SK-N-SH (cell line): ENCODE data around the gene CENPF.

Experiments used
- EP300 ChIP-seq, 2 experiments: IDR thresholded peaks; 2 replicates each; pipeline versions ENCODE4 v1.4.0 to v1.6.1; 2012; ENCODE audit warnings: borderline replicate concordance in 1 of 2, low read depth in 1 of 2, low read length in 1 of 2
- EZH2phosphoT487 ChIP-seq: fragments of 200-600 bp; sonication (generic); IDR thresholded peaks from 2 replicates; pipeline ENCODE4 v1.6.1; 2017; ENCODE audit warnings: low read depth, mixed run types, mild to moderate bottlenecking, antibody characterized with exemption, moderate library complexity, borderline replicate concordance
- FOSL2 ChIP-seq: IDR thresholded peaks from 2 replicates; pipeline ENCODE4 v1.4.0; 2012; ENCODE audit warnings: low read depth, mild to moderate bottlenecking, moderate library complexity, borderline replicate concordance
- FOXJ3 ChIP-seq: sonication (generic); formaldehyde crosslinking; IDR thresholded peaks from 2 replicates; pipeline ENCODE4 v1.5.1; 2020; ENCODE audit warnings: mild to moderate bottlenecking, missing genetic modification reagents
- FOXM1 ChIP-seq: IDR thresholded peaks from 2 replicates; pipeline ENCODE4 v1.4.0; 2012; ENCODE audit warnings: low read depth, mild to moderate bottlenecking
- GABPA ChIP-seq: IDR thresholded peaks from 2 replicates; pipeline ENCODE4 v1.4.0; 2012; ENCODE audit warnings: low read depth, mild to moderate bottlenecking
- MAX ChIP-seq: IDR thresholded peaks from 2 replicates; pipeline ENCODE4 v1.4.0; 2012; ENCODE audit warnings: low read depth
- RAD21 ChIP-seq: IDR thresholded peaks from 2 replicates; pipeline ENCODE4 v1.6.1; 2012; ENCODE audit warnings: mild to moderate bottlenecking, low read length
- SIN3A ChIP-seq: IDR thresholded peaks from 2 replicates; pipeline ENCODE4 v1.6.1; 2012; ENCODE audit warnings: low read depth, mild to moderate bottlenecking, low read length, moderate library complexity, borderline replicate concordance
- TAF1 ChIP-seq: IDR thresholded peaks from 2 replicates; pipeline ENCODE4 v1.6.1; 2012; ENCODE audit warnings: low read depth, mild to moderate bottlenecking, low read length, moderate library complexity, borderline replicate concordance
- TF ChIP-seq, protein P1 (sequence below): IDR thresholded peaks from 2 replicates; pipeline ENCODE4 v1.6.1; 2012; ENCODE audit warnings: mild to moderate bottlenecking, low read depth, low read length, moderate library complexity
- TF ChIP-seq, protein P2 (sequence below): fragments of 200-600 bp; sonication (generic); IDR thresholded peaks from 2 replicates; pipeline ENCODE4 v1.6.1; 2017; ENCODE audit warnings: antibody characterized with exemption, mild to moderate bottlenecking, moderate library complexity
- TF ChIP-seq, protein P3 (sequence below): IDR thresholded peaks from 2 replicates; pipeline ENCODE4 v1.4.0; 2012; ENCODE audit warnings: low read depth, borderline replicate concordance

- TF ChIP-seq, protein P1, sequence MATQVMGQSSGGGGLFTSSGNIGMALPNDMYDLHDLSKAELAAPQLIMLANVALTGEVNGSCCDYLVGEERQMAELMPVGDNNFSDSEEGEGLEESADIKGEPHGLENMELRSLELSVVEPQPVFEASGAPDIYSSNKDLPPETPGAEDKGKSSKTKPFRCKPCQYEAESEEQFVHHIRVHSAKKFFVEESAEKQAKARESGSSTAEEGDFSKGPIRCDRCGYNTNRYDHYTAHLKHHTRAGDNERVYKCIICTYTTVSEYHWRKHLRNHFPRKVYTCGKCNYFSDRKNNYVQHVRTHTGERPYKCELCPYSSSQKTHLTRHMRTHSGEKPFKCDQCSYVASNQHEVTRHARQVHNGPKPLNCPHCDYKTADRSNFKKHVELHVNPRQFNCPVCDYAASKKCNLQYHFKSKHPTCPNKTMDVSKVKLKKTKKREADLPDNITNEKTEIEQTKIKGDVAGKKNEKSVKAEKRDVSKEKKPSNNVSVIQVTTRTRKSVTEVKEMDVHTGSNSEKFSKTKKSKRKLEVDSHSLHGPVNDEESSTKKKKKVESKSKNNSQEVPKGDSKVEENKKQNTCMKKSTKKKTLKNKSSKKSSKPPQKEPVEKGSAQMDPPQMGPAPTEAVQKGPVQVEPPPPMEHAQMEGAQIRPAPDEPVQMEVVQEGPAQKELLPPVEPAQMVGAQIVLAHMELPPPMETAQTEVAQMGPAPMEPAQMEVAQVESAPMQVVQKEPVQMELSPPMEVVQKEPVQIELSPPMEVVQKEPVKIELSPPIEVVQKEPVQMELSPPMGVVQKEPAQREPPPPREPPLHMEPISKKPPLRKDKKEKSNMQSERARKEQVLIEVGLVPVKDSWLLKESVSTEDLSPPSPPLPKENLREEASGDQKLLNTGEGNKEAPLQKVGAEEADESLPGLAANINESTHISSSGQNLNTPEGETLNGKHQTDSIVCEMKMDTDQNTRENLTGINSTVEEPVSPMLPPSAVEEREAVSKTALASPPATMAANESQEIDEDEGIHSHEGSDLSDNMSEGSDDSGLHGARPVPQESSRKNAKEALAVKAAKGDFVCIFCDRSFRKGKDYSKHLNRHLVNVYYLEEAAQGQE, result no peak
- TF ChIP-seq, protein P2, sequence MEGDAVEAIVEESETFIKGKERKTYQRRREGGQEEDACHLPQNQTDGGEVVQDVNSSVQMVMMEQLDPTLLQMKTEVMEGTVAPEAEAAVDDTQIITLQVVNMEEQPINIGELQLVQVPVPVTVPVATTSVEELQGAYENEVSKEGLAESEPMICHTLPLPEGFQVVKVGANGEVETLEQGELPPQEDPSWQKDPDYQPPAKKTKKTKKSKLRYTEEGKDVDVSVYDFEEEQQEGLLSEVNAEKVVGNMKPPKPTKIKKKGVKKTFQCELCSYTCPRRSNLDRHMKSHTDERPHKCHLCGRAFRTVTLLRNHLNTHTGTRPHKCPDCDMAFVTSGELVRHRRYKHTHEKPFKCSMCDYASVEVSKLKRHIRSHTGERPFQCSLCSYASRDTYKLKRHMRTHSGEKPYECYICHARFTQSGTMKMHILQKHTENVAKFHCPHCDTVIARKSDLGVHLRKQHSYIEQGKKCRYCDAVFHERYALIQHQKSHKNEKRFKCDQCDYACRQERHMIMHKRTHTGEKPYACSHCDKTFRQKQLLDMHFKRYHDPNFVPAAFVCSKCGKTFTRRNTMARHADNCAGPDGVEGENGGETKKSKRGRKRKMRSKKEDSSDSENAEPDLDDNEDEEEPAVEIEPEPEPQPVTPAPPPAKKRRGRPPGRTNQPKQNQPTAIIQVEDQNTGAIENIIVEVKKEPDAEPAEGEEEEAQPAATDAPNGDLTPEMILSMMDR, result no peak
- no peak for TF ChIP-seq EP300 (IDR thresholded peaks at IDR 0.05; ENCODE audit: borderline replicate concordance in 1 of 2, low read depth in 1 of 2, low read length in 1 of 2)
- TF ChIP-seq SIN3A, result no peak
- no peak for TF ChIP-seq GABPA
- no peak for TF ChIP-seq FOXM1
- no peak for TF ChIP-seq FOXJ3 (CRISPR knock-in tag)
- TF ChIP-seq TAF1, result no peak
- TF ChIP-seq, protein P3, sequence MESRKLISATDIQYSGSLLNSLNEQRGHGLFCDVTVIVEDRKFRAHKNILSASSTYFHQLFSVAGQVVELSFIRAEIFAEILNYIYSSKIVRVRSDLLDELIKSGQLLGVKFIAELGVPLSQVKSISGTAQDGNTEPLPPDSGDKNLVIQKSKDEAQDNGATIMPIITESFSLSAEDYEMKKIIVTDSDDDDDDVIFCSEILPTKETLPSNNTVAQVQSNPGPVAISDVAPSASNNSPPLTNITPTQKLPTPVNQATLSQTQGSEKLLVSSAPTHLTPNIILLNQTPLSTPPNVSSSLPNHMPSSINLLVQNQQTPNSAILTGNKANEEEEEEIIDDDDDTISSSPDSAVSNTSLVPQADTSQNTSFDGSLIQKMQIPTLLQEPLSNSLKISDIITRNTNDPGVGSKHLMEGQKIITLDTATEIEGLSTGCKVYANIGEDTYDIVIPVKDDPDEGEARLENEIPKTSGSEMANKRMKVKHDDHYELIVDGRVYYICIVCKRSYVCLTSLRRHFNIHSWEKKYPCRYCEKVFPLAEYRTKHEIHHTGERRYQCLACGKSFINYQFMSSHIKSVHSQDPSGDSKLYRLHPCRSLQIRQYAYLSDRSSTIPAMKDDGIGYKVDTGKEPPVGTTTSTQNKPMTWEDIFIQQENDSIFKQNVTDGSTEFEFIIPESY, result no peak
- no peak for TF ChIP-seq MAX
- no peak for TF ChIP-seq FOSL2
- TF ChIP-seq RAD21, result no peak
- TF ChIP-seq EZH2phosphoT487, result no peak
Observed at GRCh38 chr1:214635086-214635485, 32.1 kb downstream of the CENPF start.
